Aorta (tissue), 4 donors: ENCODE measurements around the gene PPIP5K2. TPM values are rescaled to one million over a fixed set of nuclear protein-coding genes. Genes with fewer than 3 reads are reported as not detected.

Experiments
- polyA plus RNA-seq, 2 donors: library from polyadenylated mRNA; stranded (reverse); fragments of 200-250 nt; gene quantifications; one replicate each; pipeline ENCODE4 v1.2.3, GENCODE V29; 2013
- total RNA-seq, 2 donors: library from RNA; stranded (reverse); fragmentation: NEBNext Ultra II Directional; extraction: Animal tissue kit (Norgen Biotek cat#: 25700); gene quantifications; one replicate each; pipeline ENCODE4 v1.2.1, GENCODE V29; 2021
- donor health status: healthy with polysubstance abuse.
- donor health status: Bipolar disorder and iron deficiency.
- donor health status: DM: no; HTN: no; CAD: no.
- donor health status: DM: yes; HTN: yes; CAD: no.

The PPIP5K2 gene
- total and polyA plus RNA-seq, 4 donors = 17.9 to 79.4 (median 61.3) TPM

Other genes starting within 250 kb of the PPIP5K2 start
- 1 to 10 TPM; 7.0 to 9.2 TPM for gene GIN1, start 163 bp upstream of the PPIP5K2 start, total RNA-seq
- gene GIN1, start 163 bp upstream of the PPIP5K2 start, polyA plus RNA-seq = 1 to 10 TPM; 4.2 to 5.0 TPM
- gene MACIR, start 138.5 kb downstream of the PPIP5K2 start, total RNA-seq = 1 to 10 TPM; 3.8 to 6.2 TPM
- gene MACIR, start 138.5 kb downstream of the PPIP5K2 start, polyA plus RNA-seq = 1 to 10 TPM; 3.2 to 5.9 TPM